ENCODE measurements around the gene LY6G5C. TPM values are rescaled to one million over a fixed set of nuclear protein-coding genes. Genes with fewer than 3 reads are reported as not detected.

LY6G5C gene
- total and polyA plus RNA-seq, 9 of the 15 experiments (the other 6 are each of a cell fraction or from before 2014, with no cell fraction given) = 0.10 to 0.67 (median 0.46) TPM; not detected in 4

GRCh38 chr6:31687860-31688693 is 7.2 kb upstream of the LY6G5C start (continued):
- TF ChIP-seq GTF2E2 (tag; IDR thresholded peaks at IDR 0.05) (no peak), PTTG1 (tag; IDR thresholded peaks at IDR 0.05; ENCODE audit: low read depth) (no peak), BRCA1 (IDR thresholded peaks at IDR 0.05) (no peak), BRCA1 (CRISPR knock-in tag; IDR thresholded peaks at IDR 0.05) (0 out of 2 replicates have a peak, but pooled peaks have one; percentile 78), MECOM (CRISPR knock-in tag; IDR thresholded peaks at IDR 0.05) (no peak), FOXA1 (IDR thresholded peaks at IDR 0.05; ENCODE audit: borderline replicate concordance) (no peak), ZNF696 (CRISPR knock-in tag; conservative IDR thresholded peaks at IDR 0.05) (no peak), IRF2 (CRISPR knock-in tag; IDR thresholded peaks at IDR 0.05) (0 out of 2 replicates have a peak, but pooled peaks have one; percentile 22), NONO (IDR thresholded peaks at IDR 0.05; ENCODE audit: low read depth in 2 of 2, low read length in 1 of 2) (no peak), RBFOX2 (IDR thresholded peaks at IDR 0.05; ENCODE audit: low read depth, low read length) (0 out of 2 replicates have a peak, but pooled peaks have one; percentile 36), CEBPG (CRISPR knock-in tag; IDR thresholded peaks at IDR 0.05) (peak; percentile 24; the same call in 1 of the 2 replicates), CEBPG (tag; conservative IDR thresholded peaks at IDR 0.05 in 1 of 2, IDR thresholded peaks at IDR 0.05 in 1 of 2) (no peak), STAG1 (CRISPR knock-in tag; IDR thresholded peaks at IDR 0.05; ENCODE audit: borderline replicate concordance) (0 out of 2 replicates have a peak, but pooled peaks have one; percentile 6), ATF1 (CRISPR knock-in tag; IDR thresholded peaks at IDR 0.05) (no peak), ATF1 (tag; IDR thresholded peaks at IDR 0.05) (no peak), ZNF224 (CRISPR knock-in tag; IDR thresholded peaks at IDR 0.05) (no peak), PHB (CRISPR knock-in tag; IDR thresholded peaks at IDR 0.05) (no peak), SP1 (CRISPR knock-in tag; IDR thresholded peaks at IDR 0.05) (no peak)
- TF ChIP-seq, protein P1, sequence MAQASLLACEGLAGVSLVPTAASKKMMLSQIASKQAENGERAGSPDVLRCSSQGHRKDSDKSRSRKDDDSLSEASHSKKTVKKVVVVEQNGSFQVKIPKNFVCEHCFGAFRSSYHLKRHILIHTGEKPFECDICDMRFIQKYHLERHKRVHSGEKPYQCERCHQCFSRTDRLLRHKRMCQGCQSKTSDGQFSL (CRISPR knock-in tag; IDR thresholded peaks at IDR 0.05) = 0 out of 2 replicates have a peak, but pooled peaks have one; percentile 20
- TF ChIP-seq, protein P1 (tag; IDR thresholded peaks at IDR 0.05) = no peak
